Epithelial cell of esophagus (primary cell): ENCODE measurements around the gene ARSG.

ENCODE experiments used
- DNase-seq: peaks from one replicate; pipeline ENCODE4 v3.0.0; 2010; ENCODE audit warnings: low read depth
- H3K4me3 ChIP-seq: 2 replicates; pipeline ENCODE4 v1.5.1; 2011; ENCODE audit warnings: mild to moderate bottlenecking, low read length, control low read depth
- CTCF ChIP-seq: IDR thresholded peaks from 2 replicates; pipeline ENCODE4 v1.5.1; 2011; ENCODE audit warnings: low read depth, mild to moderate bottlenecking, low read length, control low read depth, inconsistent platforms; ENCODE audit not compliant: insufficient read depth; ENCODE audit errors: missing control alignments

ARSG gene

GRCh38 chr17:68320311-68320865, 29.1 kb downstream of the ARSG start:
- TF ChIP-seq CTCF = no peak
- peak; percentile 52 for DNase-seq
- no peak overlapping the region for H3K4me3 ChIP-seq

- TF ChIP-seq CTCF = no peak
- DNase-seq = no peak
- no peak overlapping the region for H3K4me3 ChIP-seq
These were observed 29.8 kb downstream of the ARSG start for GRCh38 chr17:68320943-68321555.

- DNase-seq = no peak
- no peak overlapping the region for H3K4me3 ChIP-seq
- TF ChIP-seq CTCF = no peak
These were observed 30.3 kb downstream of the ARSG start for GRCh38 chr17:68321556-68321954.

GRCh38 chr17:68322630-68323029, 31.3 kb downstream of the ARSG start:
- H3K4me3 ChIP-seq = no peak overlapping the region

GRCh38 chr17:68324114-68324513, 32.8 kb downstream of the ARSG start:
- no peak for TF ChIP-seq CTCF
- no peak for DNase-seq

More at GRCh38 chr17:68322630-68323029, 31.3 kb downstream of the ARSG start:
- TF ChIP-seq CTCF = no peak
- DNase-seq = no peak

GRCh38 chr17:68324654-68325336, 33.5 kb downstream of the ARSG start:
- no peak for TF ChIP-seq CTCF
- DNase-seq = no peak
- H3K4me3 ChIP-seq = no peak overlapping the region

More at GRCh38 chr17:68324114-68324513, 32.8 kb downstream of the ARSG start:
- no peak overlapping the region for H3K4me3 ChIP-seq
